Esophagus squamous epithelium (tissue), 5 donors: ENCODE results near the gene LMLN. TPM values are rescaled to one million over a fixed set of nuclear protein-coding genes. Genes with fewer than 3 reads are reported as not detected.

Experiments
- DNase-seq: peaks from one replicate; lab custom pipeline; 2025; lab: John Stamatoyannopoulos, UW
- H3K27ac ChIP-seq, 4 donors: fragments of 200-600 bp; sonication (generic); one replicate each; pipeline ENCODE4 v1.5.1; 2016 to 2019; ENCODE audit warnings: mild to moderate bottlenecking in 1 of 4
- H3K27me3 ChIP-seq, 4 donors: fragments of 200-600 bp; sonication (generic); 1 replicate in 3 of 4; 2 replicates in 1 of 4; pipeline versions ENCODE4 v1.5.1 to v1.6.0; 2017 to 2021; ENCODE audit warnings: antibody characterized with exemption in 1 of 4
- H3K36me3 ChIP-seq, 3 donors: fragments of 200-600 bp; sonication (generic); one replicate each; pipeline ENCODE4 v1.5.1; 2016 to 2019
- H3K4me1 ChIP-seq, 3 donors: fragments of 200-600 bp; sonication (generic); one replicate each; pipeline ENCODE4 v1.5.1; 2017 to 2019
- H3K4me3 ChIP-seq, 4 donors: fragments of 200-600 bp; sonication (generic); 1 replicate in 3 of 4; 2 replicates in 1 of 4; pipeline ENCODE4 v1.5.1; 2016 to 2019; ENCODE audit warnings: mild to moderate bottlenecking in 2 of 4, moderate library complexity in 1 of 4
- H3K9me3 ChIP-seq, 3 donors: fragments of 200-600 bp; sonication (generic); one replicate each; pipeline ENCODE4 v1.5.1; 2016 to 2019
- POLR2A ChIP-seq, 4 donors: fragments of 450-650 bp; IDR thresholded peaks; one replicate each; pipeline ENCODE4 v1.6.1; 2017; ENCODE audit warnings: antibody characterized with exemption in 4 of 4, mild to moderate bottlenecking in 4 of 4, moderate library complexity in 3 of 4
- WGBS, 2 donors: methylation state at CpG; one replicate each; pipeline ENCODE4 v1.1.5; 2018; 5-methylcytosine and 5-hydroxymethylcytosine counted together
- intact Hi-C: fragments of 100-400 bp; cut with DNase I; formaldehyde crosslinking; loops from one replicate; pipeline ENCODE4 v1.15.0; 2022
- total RNA-seq, 4 donors: library from RNA; depleted of rRNA; stranded (reverse); fragments of >200 nt; gene quantifications; one replicate each; pipeline ENCODE4 v1.1.0, GENCODE V29; 2016
- TF ChIP-seq, protein P1 (sequence below), 6 experiments: fragments of 450-650 bp in 4 of 6; fragments of 200-600 bp in 2 of 6; sonication (generic) in 2 of 6; IDR thresholded peaks; one replicate each; pipeline ENCODE4 v1.5.1; 2016 to 2019; ENCODE audit warnings: antibody characterized with exemption in 6 of 6, mild to moderate bottlenecking in 4 of 6, moderate library complexity in 4 of 6
- donor health status: DM: yes; HTN: yes; CAD: no.

LMLN gene
- total RNA-seq, 4 donors from 2014 or later: 3.5 to 5.2 (median 4.4) TPM

DNA sequence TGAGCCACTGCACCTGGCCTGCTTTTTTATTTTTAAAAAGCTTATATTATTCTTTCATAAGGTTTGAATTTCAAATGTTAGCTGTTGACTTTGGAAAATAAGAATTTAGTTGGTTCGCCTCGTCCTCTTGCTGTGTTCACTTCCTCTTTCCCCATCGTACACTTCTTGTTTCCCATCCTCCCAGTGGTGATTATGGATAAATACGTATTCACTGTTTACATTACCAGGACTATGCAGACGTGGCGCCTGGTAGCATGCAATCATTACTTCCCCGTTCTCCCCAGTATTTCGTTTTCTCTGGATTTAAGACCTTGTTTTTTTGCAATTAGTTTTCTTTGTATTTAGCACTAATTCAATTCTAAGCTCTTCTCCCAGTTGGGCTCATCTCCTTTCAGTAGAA is 70.1 kb downstream of the LMLN start:
- Histone ChIP-seq H3K27me3 (no peaks in the 10 kb centered on the region), H3K9me3 (no peaks in the 10 kb centered on the region), H3K4me1 (no peaks in the 10 kb centered on the region), H3K36me3 (peaks cover 0 to 32% (median 0%) of the 10 kb centered on the region in 3 donors), H3K27ac (no peak overlapping the region), H3K4me3 (no peak overlapping the region)
- no peak for TF ChIP-seq POLR2A (IDR thresholded peaks at IDR 0.05)
- TF ChIP-seq, protein P1, sequence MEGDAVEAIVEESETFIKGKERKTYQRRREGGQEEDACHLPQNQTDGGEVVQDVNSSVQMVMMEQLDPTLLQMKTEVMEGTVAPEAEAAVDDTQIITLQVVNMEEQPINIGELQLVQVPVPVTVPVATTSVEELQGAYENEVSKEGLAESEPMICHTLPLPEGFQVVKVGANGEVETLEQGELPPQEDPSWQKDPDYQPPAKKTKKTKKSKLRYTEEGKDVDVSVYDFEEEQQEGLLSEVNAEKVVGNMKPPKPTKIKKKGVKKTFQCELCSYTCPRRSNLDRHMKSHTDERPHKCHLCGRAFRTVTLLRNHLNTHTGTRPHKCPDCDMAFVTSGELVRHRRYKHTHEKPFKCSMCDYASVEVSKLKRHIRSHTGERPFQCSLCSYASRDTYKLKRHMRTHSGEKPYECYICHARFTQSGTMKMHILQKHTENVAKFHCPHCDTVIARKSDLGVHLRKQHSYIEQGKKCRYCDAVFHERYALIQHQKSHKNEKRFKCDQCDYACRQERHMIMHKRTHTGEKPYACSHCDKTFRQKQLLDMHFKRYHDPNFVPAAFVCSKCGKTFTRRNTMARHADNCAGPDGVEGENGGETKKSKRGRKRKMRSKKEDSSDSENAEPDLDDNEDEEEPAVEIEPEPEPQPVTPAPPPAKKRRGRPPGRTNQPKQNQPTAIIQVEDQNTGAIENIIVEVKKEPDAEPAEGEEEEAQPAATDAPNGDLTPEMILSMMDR (IDR thresholded peaks at IDR 0.05): no peak
- no peak for DNase-seq
- intact Hi-C loops: no loop called here
- 84 to 88% methylated on average over 8 of the region's 8 CpGs for WGBS, 2 donors

DNA sequence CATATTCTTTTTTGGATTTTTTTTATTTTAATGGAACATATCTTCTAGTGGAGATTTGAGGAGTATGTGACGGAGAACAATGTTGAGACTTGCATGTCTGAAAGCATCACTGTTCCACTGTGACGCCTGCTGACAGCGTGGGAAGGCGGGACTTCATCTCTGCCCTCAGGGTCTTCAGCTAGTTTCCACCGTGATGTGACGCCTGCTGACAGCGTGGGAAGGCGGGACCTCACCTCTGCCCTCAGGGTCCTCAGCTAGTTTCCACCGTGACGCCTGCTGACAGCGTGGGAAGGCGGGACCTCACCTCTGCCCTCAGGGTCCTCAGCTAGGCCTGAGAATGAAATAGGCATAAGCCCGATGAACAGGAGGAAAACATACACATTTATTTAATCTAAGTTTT is 70.7 kb downstream of the LMLN start:
- intact Hi-C loops: no loop called here
- no peak for DNase-seq
- Histone ChIP-seq H3K36me3 (peaks cover 0 to 26% (median 0%) of the 10 kb centered on the region in 3 donors), H3K9me3 (no peaks in the 10 kb centered on the region), H3K4me3 (no peak overlapping the region), H3K27ac (no peak overlapping the region), H3K4me1 (no peaks in the 10 kb centered on the region), H3K27me3 (no peaks in the 10 kb centered on the region)
- WGBS, 2 donors: 84 to 87% methylated on average over 13 of the region's 13 CpGs
- TF ChIP-seq, protein P1 (IDR thresholded peaks at IDR 0.05): no peak
- no peak for TF ChIP-seq POLR2A (IDR thresholded peaks at IDR 0.05)

GRCh38 chr3:198032039-198032936 is 72.3 kb downstream of the LMLN start:
- no peak for DNase-seq

DNA sequence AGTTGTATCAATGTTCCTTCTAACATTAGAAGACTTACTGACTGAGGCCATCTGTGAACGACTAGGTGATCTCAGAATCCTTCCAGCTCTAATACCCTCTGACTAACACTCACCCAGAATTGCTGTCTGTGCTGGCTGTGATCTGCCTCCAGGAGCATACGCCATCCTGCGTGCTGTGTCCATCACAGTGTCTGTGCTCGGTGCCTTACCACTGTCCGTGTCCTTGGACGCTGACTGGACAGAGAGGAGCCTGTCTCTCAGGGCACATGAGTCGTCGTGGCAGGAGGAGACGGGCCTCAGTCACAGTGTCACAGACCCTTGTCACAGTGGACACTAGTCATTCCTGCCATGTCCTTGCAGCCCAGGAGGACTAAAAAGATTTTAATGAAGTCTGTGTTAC is 83.1 kb downstream of the LMLN start:
- Histone ChIP-seq H3K27ac (no peak overlapping the region), H3K27me3 (no peaks in the 10 kb centered on the region), H3K9me3 (no peaks in the 10 kb centered on the region), H3K4me3 (no peak overlapping the region), H3K36me3 (peaks cover 0 to 20% (median 0%) of the 10 kb centered on the region in 3 donors), H3K4me1 (no peaks in the 10 kb centered on the region)
- no peak for DNase-seq
- whole genome bisulfite sequencing, 2 donors: 64 to 86% methylated on average over 1 to 3 of the region's 9 CpGs
- intact Hi-C loops: no loop called here
- no peak for TF ChIP-seq POLR2A (IDR thresholded peaks at IDR 0.05)
- TF ChIP-seq, protein P1 (IDR thresholded peaks at IDR 0.05): no peak

More at GRCh38 chr3:198032039-198032936, 72.3 kb downstream of the LMLN start:
- no peaks in the 10 kb centered on the region for H3K9me3 ChIP-seq
- H3K27ac ChIP-seq: no peak overlapping the region
- no peaks in the 10 kb centered on the region for H3K27me3 ChIP-seq
- no peak overlapping the region for H3K4me3 ChIP-seq
- TF ChIP-seq, protein P1 (IDR thresholded peaks at IDR 0.05): no peak
- TF ChIP-seq POLR2A (IDR thresholded peaks at IDR 0.05): no peak
- H3K4me1 ChIP-seq: no peaks in the 10 kb centered on the region
- peaks cover 0 to 14% (median 0%) of the 10 kb centered on the region in 3 donors for H3K36me3 ChIP-seq
- WGBS, 2 donors: 71 to 78% methylated on average over 18 of the region's 18 CpGs
- intact Hi-C loops: no loop called here

DNA sequence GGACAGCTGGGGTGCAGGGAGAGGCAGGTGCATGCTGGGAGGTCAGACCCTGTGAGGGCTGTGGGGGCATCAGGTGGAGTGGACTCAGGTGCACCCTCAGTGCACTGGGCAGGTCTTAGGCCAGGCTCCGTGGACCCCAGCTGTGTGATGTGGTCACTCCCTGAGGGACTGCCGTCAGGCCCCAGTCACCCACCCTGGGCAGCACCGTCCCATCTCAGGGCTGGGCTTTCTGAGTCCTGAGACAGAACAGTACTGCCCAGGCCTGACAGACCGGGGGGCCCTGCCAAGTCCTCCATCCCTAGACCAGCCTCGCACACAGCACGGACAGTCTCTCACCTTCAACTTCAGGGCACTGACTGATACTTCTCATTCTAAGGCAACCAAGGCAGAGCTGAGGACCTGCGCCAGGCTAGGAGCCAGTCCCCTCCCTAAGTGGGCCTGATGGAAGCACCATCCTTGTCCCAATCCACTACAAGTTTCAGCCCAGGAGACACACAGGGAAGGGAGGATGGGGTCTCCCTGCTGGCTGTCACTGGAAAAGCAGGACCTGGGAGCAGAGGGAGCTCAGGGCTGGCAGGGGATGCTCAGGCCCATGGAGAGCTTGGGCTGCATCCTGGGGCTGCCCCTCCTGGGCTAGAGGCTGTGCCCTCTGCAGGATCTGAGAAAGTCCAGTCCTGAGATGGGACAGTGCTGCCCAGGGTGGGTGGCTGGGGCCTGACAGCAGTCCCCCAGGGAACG is 86.3 kb downstream of the LMLN start:
- 96 to 100% methylated on average over 4 of the region's 8 CpGs for WGBS, 2 donors
- intact Hi-C loops: no loop called here

More for the DNA sequence above, 86.3 kb downstream of the LMLN start:
- Histone ChIP-seq H3K36me3 (no peaks in the 10 kb centered on the region), H3K4me3 (no peak overlapping the region), H3K27ac (no peak overlapping the region), H3K4me1 (no peaks in the 10 kb centered on the region), H3K27me3 (no peaks in the 10 kb centered on the region), H3K9me3 (no peaks in the 10 kb centered on the region)
- DNase-seq: no peak
- TF ChIP-seq POLR2A (IDR thresholded peaks at IDR 0.05): no peak
